Brain microvascular endothelial cell (primary cell): ENCODE data around the gene RILPL2.

Source experiments
- DNase-seq: peaks from one replicate; pipeline ENCODE4 v3.0.0-alpha.2; 2020
- H3K27ac ChIP-seq: fragments of 250-450 bp; sonication (Bioruptor Pico); 2 replicates; pipeline ENCODE4 v1.5.1; 2020; ENCODE audit warnings: mild to moderate bottlenecking, moderate library complexity
- H3K27me3 ChIP-seq: fragments of 250-450 bp; sonication (Bioruptor Pico); replicated peaks from 2 replicates; pipeline ENCODE4 v1.5.1; 2020; ENCODE audit warnings: mild to moderate bottlenecking
- H3K36me3 ChIP-seq: fragments of 250-450 bp; sonication (Bioruptor Pico); replicated peaks from 2 replicates; pipeline ENCODE4 v1.5.1; 2020; ENCODE audit warnings: mild to moderate bottlenecking
- H3K4me3 ChIP-seq: 2 replicates; pipeline ENCODE4 v1.5.1; 2011; ENCODE audit warnings: low read depth, mild to moderate bottlenecking, control low read depth, low read length, moderate library complexity
- in situ Hi-C: cut with HindIII; loops from 2 replicates; pipeline ENCODE4 v1.10.0; 2017; ENCODE audit warnings: low sequenced_read_pairs, low pct_ligation_motif_present
- TF ChIP-seq, protein P1 (sequence below): IDR thresholded peaks from 2 replicates; pipeline ENCODE4 v1.5.1; 2011; ENCODE audit warnings: low read depth, mild to moderate bottlenecking, moderate library complexity, low read length, control low read depth, inconsistent platforms; ENCODE audit errors: missing control alignments

RILPL2 gene

DNA sequence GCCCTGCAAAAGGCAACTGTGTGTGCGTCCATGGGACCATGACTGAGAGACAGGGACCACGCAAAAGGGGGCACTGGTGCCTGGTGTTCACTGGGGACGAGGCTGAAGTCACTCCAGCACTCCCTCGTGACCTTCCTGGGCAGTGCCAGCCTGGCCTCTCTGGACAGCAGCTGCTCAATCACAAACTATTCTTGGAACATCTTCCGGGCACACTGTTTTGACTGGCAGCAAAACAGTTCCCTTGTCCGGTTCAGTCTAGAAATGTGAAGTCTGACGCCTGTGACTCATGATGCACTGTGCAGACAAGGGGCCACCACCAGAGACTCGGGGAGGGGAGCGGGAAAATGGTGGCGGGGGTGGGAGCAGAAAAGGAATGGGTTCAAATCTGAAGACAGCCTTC is 42.3 kb upstream of the RILPL2 start:
- TF ChIP-seq, protein P1, sequence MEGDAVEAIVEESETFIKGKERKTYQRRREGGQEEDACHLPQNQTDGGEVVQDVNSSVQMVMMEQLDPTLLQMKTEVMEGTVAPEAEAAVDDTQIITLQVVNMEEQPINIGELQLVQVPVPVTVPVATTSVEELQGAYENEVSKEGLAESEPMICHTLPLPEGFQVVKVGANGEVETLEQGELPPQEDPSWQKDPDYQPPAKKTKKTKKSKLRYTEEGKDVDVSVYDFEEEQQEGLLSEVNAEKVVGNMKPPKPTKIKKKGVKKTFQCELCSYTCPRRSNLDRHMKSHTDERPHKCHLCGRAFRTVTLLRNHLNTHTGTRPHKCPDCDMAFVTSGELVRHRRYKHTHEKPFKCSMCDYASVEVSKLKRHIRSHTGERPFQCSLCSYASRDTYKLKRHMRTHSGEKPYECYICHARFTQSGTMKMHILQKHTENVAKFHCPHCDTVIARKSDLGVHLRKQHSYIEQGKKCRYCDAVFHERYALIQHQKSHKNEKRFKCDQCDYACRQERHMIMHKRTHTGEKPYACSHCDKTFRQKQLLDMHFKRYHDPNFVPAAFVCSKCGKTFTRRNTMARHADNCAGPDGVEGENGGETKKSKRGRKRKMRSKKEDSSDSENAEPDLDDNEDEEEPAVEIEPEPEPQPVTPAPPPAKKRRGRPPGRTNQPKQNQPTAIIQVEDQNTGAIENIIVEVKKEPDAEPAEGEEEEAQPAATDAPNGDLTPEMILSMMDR = no peak
- DNase-seq = peak; percentile 74
- no peaks in the 10 kb centered on the region for H3K27me3 ChIP-seq
- in situ Hi-C loops = no loop called here
- H3K36me3 ChIP-seq = peaks cover 22% of the 10 kb centered on the region
- H3K4me3 ChIP-seq = no peak overlapping the region
- peak overlapping the region; percentile 28 for H3K27ac ChIP-seq

DNA sequence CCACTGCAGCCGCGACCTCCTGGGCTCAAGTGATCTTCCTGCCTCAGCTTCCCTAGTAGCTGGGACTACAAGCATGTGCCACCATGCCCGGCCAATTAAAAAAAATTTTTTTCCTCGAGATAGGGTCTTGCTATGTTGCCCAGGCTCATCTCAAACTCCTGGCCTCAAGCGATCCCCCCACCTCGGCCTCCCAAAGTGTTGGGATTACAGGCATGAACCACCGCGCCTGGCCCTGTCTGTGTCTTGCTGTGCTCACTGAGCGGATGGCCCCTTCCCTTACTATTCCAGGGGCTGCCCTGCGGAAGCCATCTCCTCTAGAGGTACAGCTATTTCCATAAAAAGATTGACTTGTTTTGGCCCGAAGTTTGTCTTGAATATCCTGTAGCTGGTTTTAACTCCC is 41.6 kb upstream of the RILPL2 start:
- TF ChIP-seq, protein P1 = no peak
- Histone ChIP-seq H3K27me3 (no peaks in the 10 kb centered on the region), H3K27ac (no peak overlapping the region), H3K36me3 (peaks cover 24% of the 10 kb centered on the region), H3K4me3 (no peak overlapping the region)
- in situ Hi-C loops = no loop called here
- DNase-seq = no peak

DNA sequence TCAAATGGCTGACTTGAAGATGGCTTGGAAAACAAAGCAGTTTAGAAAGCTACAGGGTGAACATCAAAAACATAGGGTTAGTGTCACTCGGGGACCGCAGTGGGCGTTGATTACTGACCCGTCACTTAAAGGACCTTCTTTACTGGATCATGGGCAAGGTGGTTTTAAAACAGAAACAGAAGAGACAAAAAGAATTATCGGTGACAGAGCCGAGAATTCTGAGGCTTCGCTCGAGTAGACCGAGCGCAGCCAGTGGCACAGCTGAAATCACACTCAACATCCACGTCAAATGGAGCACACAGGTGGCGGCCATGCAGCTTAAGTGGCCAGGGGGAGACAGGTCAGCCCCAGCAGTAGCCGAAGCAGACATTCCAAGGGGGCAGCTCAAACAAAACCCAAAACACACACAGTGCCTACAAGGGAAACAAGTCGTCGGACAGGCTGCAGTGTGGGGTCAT is 38.8 kb upstream of the RILPL2 start:
- H3K27me3 ChIP-seq = no peaks in the 10 kb centered on the region
- peaks cover 31% of the 10 kb centered on the region for H3K36me3 ChIP-seq
- H3K27ac ChIP-seq = no peak overlapping the region
- in situ Hi-C loops = no loop called here
- TF ChIP-seq, protein P1 = no peak
- H3K4me3 ChIP-seq = no peak overlapping the region
- no peak for DNase-seq

DNA sequence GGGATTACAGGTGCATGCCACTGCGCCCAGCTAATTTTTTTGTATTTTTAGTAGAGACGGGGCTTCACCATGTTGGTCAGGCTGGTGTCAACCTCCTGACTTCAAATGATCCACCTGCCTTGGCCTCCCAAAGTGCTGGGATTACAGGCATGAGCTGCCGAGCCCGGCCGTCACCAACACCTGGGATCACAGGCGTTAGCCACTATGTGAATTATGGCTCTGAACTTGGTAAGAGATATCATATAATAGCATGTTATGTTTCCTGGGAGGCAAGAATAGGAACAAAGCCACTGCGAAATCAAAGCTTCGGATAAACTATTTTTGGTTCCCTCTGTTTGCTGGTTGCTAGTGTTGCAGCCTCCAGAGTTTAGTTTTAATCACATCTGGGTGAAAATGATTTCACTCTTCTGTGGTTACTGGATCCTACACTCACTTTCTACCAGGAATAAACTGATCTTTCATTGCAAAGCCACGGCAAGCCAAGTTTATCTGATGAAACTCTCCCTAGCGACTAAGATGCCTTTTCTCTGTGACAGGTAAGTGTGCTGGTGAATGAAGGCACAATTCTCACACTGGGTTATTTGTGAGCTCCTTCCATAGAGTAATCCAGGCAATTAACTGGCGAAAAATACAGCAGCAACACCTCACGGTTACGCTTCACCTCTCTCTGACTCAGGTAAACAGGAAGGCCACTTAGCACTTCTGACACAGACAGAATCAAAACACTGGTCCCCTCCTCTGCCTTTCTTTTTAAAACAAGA is 38.2 kb upstream of the RILPL2 start:
- H3K4me3 ChIP-seq = no peak overlapping the region
- in situ Hi-C loops = no loop called here
- TF ChIP-seq, protein P1 = no peak
- no peaks in the 10 kb centered on the region for H3K27me3 ChIP-seq
- H3K27ac ChIP-seq = no peak overlapping the region
- H3K36me3 ChIP-seq = peaks cover 32% of the 10 kb centered on the region
- DNase-seq = no peak

DNA sequence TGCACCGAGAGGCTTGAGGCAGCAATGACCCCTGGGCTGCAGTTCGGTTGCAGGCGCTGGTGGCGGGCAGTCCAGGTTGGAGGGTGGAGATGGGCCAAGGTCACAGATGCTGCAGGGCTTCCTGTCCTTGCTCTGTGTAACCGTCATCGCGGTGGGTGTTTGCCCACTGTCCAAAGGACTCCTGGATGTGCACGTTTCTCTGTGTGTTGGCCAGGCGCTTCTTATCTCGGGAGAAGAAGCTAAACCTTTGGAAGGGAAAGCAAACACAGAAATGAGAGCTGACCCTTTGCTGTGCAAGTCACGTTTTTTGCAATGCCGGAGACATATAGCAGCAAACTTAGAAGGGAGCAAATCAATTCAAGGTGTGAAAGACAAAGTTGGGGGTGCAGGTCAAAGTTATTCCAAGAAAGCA is 36.0 kb upstream of the RILPL2 start:
- DNase-seq = no peak
- Histone ChIP-seq H3K27me3 (no peaks in the 10 kb centered on the region), H3K36me3 (peaks cover 29% of the 10 kb centered on the region), H3K27ac (no peak overlapping the region), H3K4me3 (no peak overlapping the region)
- TF ChIP-seq, protein P1 = no peak
- in situ Hi-C loops = no loop called here

DNA sequence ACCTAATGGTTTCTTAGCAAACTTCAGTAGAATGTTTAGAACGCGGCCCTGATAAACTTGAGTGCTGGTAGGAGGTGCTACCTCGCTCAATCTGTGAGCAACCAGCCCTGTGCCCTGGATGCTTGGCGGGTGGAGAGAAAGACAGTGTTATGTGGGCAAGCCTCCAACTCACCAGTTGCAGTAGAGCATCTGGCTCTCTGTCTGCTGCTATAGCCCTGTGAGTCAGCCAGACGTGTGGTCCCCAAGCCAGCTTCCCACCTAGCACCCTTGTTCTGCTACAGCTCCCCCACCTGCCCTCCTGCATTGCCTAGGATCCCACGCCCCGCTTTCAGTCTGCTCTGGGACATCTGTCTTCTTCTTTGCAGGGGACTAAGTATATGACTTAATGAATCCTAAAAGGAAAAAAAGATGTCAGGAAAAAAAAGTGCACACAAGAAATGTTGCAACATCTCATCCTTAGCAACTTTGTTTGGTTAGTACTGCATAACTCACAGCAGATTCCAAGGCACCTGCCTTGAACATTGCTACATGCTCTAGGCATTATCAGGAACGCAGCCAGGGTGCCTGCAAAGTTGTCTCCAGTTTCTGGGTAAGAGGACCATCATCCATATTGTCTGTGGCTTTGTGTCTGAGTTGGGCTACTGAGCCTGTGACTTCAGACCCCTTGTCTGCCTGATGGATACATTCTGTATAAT is 35.0 kb upstream of the RILPL2 start:
- no peak overlapping the region for H3K4me3 ChIP-seq
- TF ChIP-seq, protein P1 = no peak
- in situ Hi-C loops = no loop called here
- no peaks in the 10 kb centered on the region for H3K27me3 ChIP-seq
- DNase-seq = peak; percentile 71
- H3K36me3 ChIP-seq = peaks cover 29% of the 10 kb centered on the region
- no peak overlapping the region for H3K27ac ChIP-seq
